Testis (tissue), 2 donors: Measurements from ENCODE around the gene SLC25A44.

Source experiments
- CTCF ChIP-seq, 3 experiments: fragments of 450-650 bp in 2 of 3; fragments of 200-600 bp in 1 of 3; sonication (generic) in 1 of 3; IDR thresholded peaks; one replicate each; pipeline ENCODE4 v1.5.1; 2016 to 2019; ENCODE audit warnings: antibody characterized with exemption in 3 of 3, mild to moderate bottlenecking in 2 of 3, moderate library complexity in 1 of 3
- POLR2A ChIP-seq: fragments of 450-650 bp; IDR thresholded peaks from one replicate; pipeline ENCODE4 v1.6.1; 2017; ENCODE audit warnings: antibody characterized with exemption, mild to moderate bottlenecking, moderate library complexity

- no peak for TF ChIP-seq CTCF (IDR thresholded peaks at IDR 0.05)
- TF ChIP-seq POLR2A: no peak
Observed at GRCh38 chr1:156145650-156146019, 48.3 kb upstream of the SLC25A44 start.
